Measurements from ENCODE around the gene SKIC8.

The SKIC8 gene

GRCh38 chr15:78321786-78322185 is 22.4 kb upstream of the SKIC8 start:
- DNase-seq (ENCODE audit: low read depth in 2 of 2): no peak

GRCh38 chr15:78321041-78321570 is 21.7 kb upstream of the SKIC8 start:
- no peak for DNase-seq (ENCODE audit: low read depth in 2 of 2)

GRCh38 chr15:78320183-78320582 is 20.8 kb upstream of the SKIC8 start:
- DNase-seq (ENCODE audit: low read depth in 2 of 2): no peak

GRCh38 chr15:78319588-78319987 is 20.2 kb upstream of the SKIC8 start:
- no peak for DNase-seq (ENCODE audit: low read depth in 2 of 2)

GRCh38 chr15:78317145-78317836 is 17.9 kb upstream of the SKIC8 start:
- no peak for DNase-seq (ENCODE audit: low read depth in 2 of 2)

GRCh38 chr15:78316283-78317083 is 17.1 kb upstream of the SKIC8 start:
- no peak for DNase-seq (ENCODE audit: low read depth in 2 of 2)

GRCh38 chr15:78315686-78316282 is 16.4 kb upstream of the SKIC8 start:
- no peak for DNase-seq (ENCODE audit: low read depth in 2 of 2)

GRCh38 chr15:78314181-78314581 is 14.8 kb upstream of the SKIC8 start:
- no peak for DNase-seq (ENCODE audit: low read depth in 2 of 2)

GRCh38 chr15:78313383-78313782 is 14.0 kb upstream of the SKIC8 start:
- no peak for DNase-seq (ENCODE audit: low read depth in 2 of 2)

GRCh38 chr15:78312957-78313356 is 13.5 kb upstream of the SKIC8 start:
- DNase-seq (ENCODE audit: low read depth in 2 of 2): no peak

GRCh38 chr15:78312536-78312935 is 13.1 kb upstream of the SKIC8 start:
- DNase-seq (ENCODE audit: low read depth in 2 of 2): no peak

- DNase-seq (ENCODE audit: low read depth in 2 of 2): no peak
These were observed 11.9 kb upstream of the SKIC8 start for GRCh38 chr15:78311292-78311691.

- no peak for DNase-seq (ENCODE audit: low read depth in 2 of 2)
These were observed 9.1 kb upstream of the SKIC8 start for GRCh38 chr15:78308422-78309032.

GRCh38 chr15:78307976-78308375 is 8.6 kb upstream of the SKIC8 start:
- no peak for DNase-seq (ENCODE audit: low read depth in 2 of 2)

GRCh38 chr15:78306176-78306774 is 6.9 kb upstream of the SKIC8 start:
- no peak for DNase-seq (ENCODE audit: low read depth in 2 of 2)

GRCh38 chr15:78304216-78305066 is 5.0 kb upstream of the SKIC8 start:
- no peak for DNase-seq (ENCODE audit: low read depth in 2 of 2)

- no peak for DNase-seq (ENCODE audit: low read depth in 2 of 2)
These were observed 3.3 kb upstream of the SKIC8 start for GRCh38 chr15:78302579-78303312.

GRCh38 chr15:78301828-78302227 is 2.4 kb upstream of the SKIC8 start:
- DNase-seq (ENCODE audit: low read depth in 2 of 2): no peak

- no peak for DNase-seq (ENCODE audit: low read depth in 2 of 2)
These were observed 1.9 kb upstream of the SKIC8 start for GRCh38 chr15:78301326-78301725.

- DNase-seq (ENCODE audit: low read depth in 2 of 2): no peak
These were observed 7.2 kb downstream of the SKIC8 start for GRCh38 chr15:78292219-78292618.

Data from stimulated activated CD4-positive, alpha-beta T cell treated with anti-CD3 and anti-CD28 coated beads, Interleukin-1b, Interleukin-23, amount 100 ng/mL, for 1 hour (primary cell).